ENCODE results near the gene PTK7.

PTK7 gene

GRCh38 chr6:43147691-43148477 is 71.8 kb downstream of the PTK7 start:
- peaks cover 1% of the 10 kb centered on the region for H3K4me1 ChIP-seq (ENCODE audit: insufficient read depth, insufficient read length)
- no peak for TF ChIP-seq YY1 (IDR thresholded peaks at IDR 0.05; ENCODE audit: insufficient read depth, insufficient read length)
- no peak for TF ChIP-seq SUZ12 (IDR thresholded peaks at IDR 0.05; ENCODE audit: extremely low read depth, insufficient read depth, insufficient read length)
- TF ChIP-seq ZNF274 (IDR thresholded peaks at IDR 0.05; ENCODE audit: low read depth, low read length), result no peak
- H3K36me3 ChIP-seq (ENCODE audit: insufficient read depth, insufficient read length, low read length), result peaks cover 58% of the 10 kb centered on the region
- H3K9ac ChIP-seq (ENCODE audit: insufficient read length, low read depth), result no peak overlapping the region
- no peak for DNase-seq (ENCODE audit: low read depth, low spot score)
- no peak overlapping the region for H3K4me3 ChIP-seq (ENCODE audit: insufficient read length, low read depth)
- H3K9me3 ChIP-seq (ENCODE audit: insufficient read depth, low read length), result no peaks in the 10 kb centered on the region
- H3K27me3 ChIP-seq (ENCODE audit: insufficient read depth, insufficient read length), result no peaks in the 10 kb centered on the region

GRCh38 chr6:43149265-43149664 is 73.2 kb downstream of the PTK7 start:
- no peak for DNase-seq (ENCODE audit: low read depth, low spot score)
- peaks cover 56% of the 10 kb centered on the region for H3K36me3 ChIP-seq (ENCODE audit: insufficient read depth, insufficient read length, low read length)

GRCh38 chr6:43150051-43150751 is 74.1 kb downstream of the PTK7 start:
- no peak for DNase-seq (ENCODE audit: low read depth, low spot score)
- Histone ChIP-seq H3K4me3 (ENCODE audit: insufficient read length, low read depth) (no peak overlapping the region), H3K9ac (ENCODE audit: insufficient read length, low read depth) (no peak overlapping the region), H3K36me3 (ENCODE audit: insufficient read depth, insufficient read length, low read length) (peaks cover 54% of the 10 kb centered on the region), H3K27me3 (ENCODE audit: insufficient read depth, insufficient read length) (no peaks in the 10 kb centered on the region), H3K9me3 (ENCODE audit: insufficient read depth, low read length) (no peaks in the 10 kb centered on the region), H3K4me1 (ENCODE audit: insufficient read depth, insufficient read length) (no peaks in the 10 kb centered on the region)
- TF ChIP-seq ZNF274 (IDR thresholded peaks at IDR 0.05; ENCODE audit: low read depth, low read length) (no peak), YY1 (IDR thresholded peaks at IDR 0.05; ENCODE audit: insufficient read depth, insufficient read length) (no peak), SUZ12 (IDR thresholded peaks at IDR 0.05; ENCODE audit: extremely low read depth, insufficient read depth, insufficient read length) (no peak)

More at GRCh38 chr6:43149265-43149664, 73.2 kb downstream of the PTK7 start:
- H3K4me1 ChIP-seq (ENCODE audit: insufficient read depth, insufficient read length), result peaks cover 1% of the 10 kb centered on the region
- H3K9me3 ChIP-seq (ENCODE audit: insufficient read depth, low read length), result no peaks in the 10 kb centered on the region
- H3K9ac ChIP-seq (ENCODE audit: insufficient read length, low read depth), result no peak overlapping the region
- TF ChIP-seq YY1 (IDR thresholded peaks at IDR 0.05; ENCODE audit: insufficient read depth, insufficient read length) (no peak), SUZ12 (IDR thresholded peaks at IDR 0.05; ENCODE audit: extremely low read depth, insufficient read depth, insufficient read length) (no peak), ZNF274 (IDR thresholded peaks at IDR 0.05; ENCODE audit: low read depth, low read length) (no peak)
- no peaks in the 10 kb centered on the region for H3K27me3 ChIP-seq (ENCODE audit: insufficient read depth, insufficient read length)
- H3K4me3 ChIP-seq (ENCODE audit: insufficient read length, low read depth), result no peak overlapping the region

GRCh38 chr6:43159599-43159998 is 83.5 kb downstream of the PTK7 start:
- Histone ChIP-seq H3K36me3 (ENCODE audit: insufficient read depth, insufficient read length, low read length) (peaks cover 35% of the 10 kb centered on the region), H3K9me3 (ENCODE audit: insufficient read depth, low read length) (no peaks in the 10 kb centered on the region), H3K4me1 (ENCODE audit: insufficient read depth, insufficient read length) (no peaks in the 10 kb centered on the region), H3K9ac (ENCODE audit: insufficient read length, low read depth) (no peak overlapping the region), H3K4me3 (ENCODE audit: insufficient read length, low read depth) (no peak overlapping the region), H3K27me3 (ENCODE audit: insufficient read depth, insufficient read length) (no peaks in the 10 kb centered on the region)
- DNase-seq (ENCODE audit: low read depth, low spot score), result no peak
- no peak for TF ChIP-seq YY1 (IDR thresholded peaks at IDR 0.05; ENCODE audit: insufficient read depth, insufficient read length)
- TF ChIP-seq ZNF274 (IDR thresholded peaks at IDR 0.05; ENCODE audit: low read depth, low read length), result no peak
- TF ChIP-seq SUZ12 (IDR thresholded peaks at IDR 0.05; ENCODE audit: extremely low read depth, insufficient read depth, insufficient read length), result no peak

- Histone ChIP-seq H3K9me3 (ENCODE audit: insufficient read depth, low read length) (no peaks in the 10 kb centered on the region), H3K9ac (ENCODE audit: insufficient read length, low read depth) (no peak overlapping the region), H3K4me3 (ENCODE audit: insufficient read length, low read depth) (no peak overlapping the region), H3K36me3 (ENCODE audit: insufficient read depth, insufficient read length, low read length) (peaks cover 23% of the 10 kb centered on the region), H3K27me3 (ENCODE audit: insufficient read depth, insufficient read length) (no peaks in the 10 kb centered on the region), H3K4me1 (ENCODE audit: insufficient read depth, insufficient read length) (no peaks in the 10 kb centered on the region)
- DNase-seq (ENCODE audit: low read depth, low spot score), result no peak
- TF ChIP-seq YY1 (IDR thresholded peaks at IDR 0.05; ENCODE audit: insufficient read depth, insufficient read length) (no peak), ZNF274 (IDR thresholded peaks at IDR 0.05; ENCODE audit: low read depth, low read length) (no peak), SUZ12 (IDR thresholded peaks at IDR 0.05; ENCODE audit: extremely low read depth, insufficient read depth, insufficient read length) (no peak)
These were observed 87.8 kb downstream of the PTK7 start for GRCh38 chr6:43163899-43164298.

- Histone ChIP-seq H3K9ac (ENCODE audit: insufficient read length, low read depth) (peak overlapping the region; percentile 87), H3K27me3 (ENCODE audit: insufficient read depth, insufficient read length) (no peaks in the 10 kb centered on the region), H3K36me3 (ENCODE audit: insufficient read depth, insufficient read length, low read length) (peaks cover 15% of the 10 kb centered on the region), H3K9me3 (ENCODE audit: insufficient read depth, low read length) (no peaks in the 10 kb centered on the region), H3K4me1 (ENCODE audit: insufficient read depth, insufficient read length) (peaks cover 7% of the 10 kb centered on the region), H3K4me3 (ENCODE audit: insufficient read length, low read depth) (peak overlapping the region; percentile 64)
- TF ChIP-seq YY1 (IDR thresholded peaks at IDR 0.05; ENCODE audit: insufficient read depth, insufficient read length), result no peak
- no peak for TF ChIP-seq ZNF274 (IDR thresholded peaks at IDR 0.05; ENCODE audit: low read depth, low read length)
- no peak for TF ChIP-seq SUZ12 (IDR thresholded peaks at IDR 0.05; ENCODE audit: extremely low read depth, insufficient read depth, insufficient read length)
- no peak for DNase-seq (ENCODE audit: low read depth, low spot score)
These were observed 94.4 kb downstream of the PTK7 start for GRCh38 chr6:43170417-43170930.
